H9 (cell line): ENCODE data around the gene DCPS. TPM values are rescaled to one million over a fixed set of nuclear protein-coding genes. Genes with fewer than 3 reads are reported as not detected.

Experiments
- DNase-seq: peaks from one replicate; pipeline ENCODE4 v3.0.0-alpha.2; 2017
- H2AFZ ChIP-seq: one replicate; pipeline ENCODE4 v1.6.1; 2013; ENCODE audit warnings: mild to moderate bottlenecking, low read length, control low read depth, moderate library complexity
- H2AK5ac ChIP-seq: 2 replicates; pipeline ENCODE4 v1.6.1; 2013; ENCODE audit warnings: low read length, control low read depth, mixed read lengths; ENCODE audit not compliant: insufficient read length
- H2BK120ac ChIP-seq: one replicate; pipeline ENCODE4 v1.6.1; 2013; ENCODE audit warnings: low read depth, mild to moderate bottlenecking, low read length, control low read depth, inconsistent platforms; ENCODE audit not compliant: poor library complexity, severe bottlenecking
- H2BK12ac ChIP-seq: 2 replicates; pipeline ENCODE4 v1.6.1; 2013; ENCODE audit warnings: low read length, control low read depth, mixed read lengths, low read depth; ENCODE audit not compliant: insufficient read length
- H2BK15ac ChIP-seq: 2 replicates; pipeline ENCODE4 v1.6.1; 2013; ENCODE audit warnings: low read depth, low read length, control low read depth
- H2BK20ac ChIP-seq: one replicate; pipeline ENCODE4 v1.6.1; 2013; ENCODE audit warnings: low read depth, mild to moderate bottlenecking, low read length, control low read depth, inconsistent platforms; ENCODE audit not compliant: poor library complexity, severe bottlenecking
- H2BK5ac ChIP-seq: 2 replicates; pipeline ENCODE4 v1.6.1; 2013; ENCODE audit warnings: low read length, control low read depth, mixed read lengths; ENCODE audit not compliant: insufficient read length
- H3K14ac ChIP-seq: 2 replicates; pipeline ENCODE4 v1.6.1; 2013; ENCODE audit warnings: low read length, control low read depth; ENCODE audit not compliant: insufficient read depth
- H3K18ac ChIP-seq: 2 replicates; pipeline ENCODE4 v1.6.1; 2013; ENCODE audit warnings: low read depth, mild to moderate bottlenecking, mixed read lengths, low read length, control low read depth; ENCODE audit not compliant: insufficient read length
- H3K23ac ChIP-seq: 2 replicates; pipeline ENCODE4 v1.6.1; 2013; ENCODE audit warnings: low read length, control low read depth, mixed read lengths, low read depth; ENCODE audit not compliant: insufficient read length
- H3K23me2 ChIP-seq: 2 replicates; pipeline ENCODE4 v1.6.1; 2013; ENCODE audit warnings: low read depth, mild to moderate bottlenecking, mixed read lengths, low read length, control low read depth; ENCODE audit not compliant: insufficient read length, poor library complexity, severe bottlenecking
- H3K27ac ChIP-seq: 2 replicates; pipeline ENCODE4 v1.5.1; 2013; ENCODE audit warnings: low read length, control low read depth, mixed read lengths, low read depth; ENCODE audit not compliant: insufficient read length
- H3K27me3 ChIP-seq: 2 replicates; pipeline ENCODE4 v1.6.1; 2013; ENCODE audit warnings: low read length, control low read depth, inconsistent platforms; ENCODE audit not compliant: insufficient read depth
- H3K4ac ChIP-seq: 2 replicates; pipeline ENCODE4 v1.6.1; 2013; ENCODE audit warnings: low read depth, mild to moderate bottlenecking, control low read depth, inconsistent platforms, low read length, moderate library complexity
- H3K4me1 ChIP-seq: 2 replicates; pipeline ENCODE4 v1.6.1; 2013; ENCODE audit warnings: low read length, control low read depth, inconsistent platforms; ENCODE audit not compliant: insufficient read depth
- H3K4me2 ChIP-seq: 2 replicates; pipeline ENCODE4 v1.6.1; 2013; ENCODE audit warnings: low read length, control low read depth, mixed read lengths; ENCODE audit not compliant: insufficient read length, insufficient read depth
- H3K56ac ChIP-seq: 2 replicates; pipeline ENCODE4 v1.6.1; 2013; ENCODE audit warnings: low read depth, mild to moderate bottlenecking, mixed read lengths, low read length, control low read depth; ENCODE audit not compliant: insufficient read length
- H3K79me1 ChIP-seq: 2 replicates; pipeline ENCODE4 v1.6.1; 2013; ENCODE audit warnings: low read depth, mild to moderate bottlenecking, moderate library complexity, low read length, control low read depth, inconsistent platforms; ENCODE audit not compliant: insufficient read depth, poor library complexity, severe bottlenecking
- H3K79me2 ChIP-seq: 2 replicates; pipeline ENCODE4 v1.6.1; 2013; ENCODE audit warnings: low read length, control low read depth, inconsistent platforms; ENCODE audit not compliant: insufficient read depth
- H3K9ac ChIP-seq: 2 replicates; pipeline ENCODE4 v1.6.1; 2013; ENCODE audit warnings: low read length, control low read depth, mixed read lengths; ENCODE audit not compliant: insufficient read length; ENCODE audit errors: extremely low read depth
- H3K9me3 ChIP-seq: one replicate; pipeline ENCODE4 v1.6.1; 2013; ENCODE audit warnings: low read depth, low read length, inconsistent platforms; ENCODE audit not compliant: control insufficient read depth
- H3T11ph ChIP-seq: one replicate; pipeline ENCODE4 v1.6.1; 2013; ENCODE audit warnings: mild to moderate bottlenecking, low read length, control low read depth, inconsistent platforms
- H4K20me1 ChIP-seq: one replicate; pipeline ENCODE4 v1.6.1; 2013; ENCODE audit not compliant: control insufficient read depth, insufficient read length, insufficient read depth
- H4K5ac ChIP-seq: 2 replicates; pipeline ENCODE4 v1.6.1; 2013; ENCODE audit warnings: low read depth, mild to moderate bottlenecking, mixed read lengths, low read length, control low read depth; ENCODE audit not compliant: insufficient read length
- H4K8ac ChIP-seq: replicated peaks from 2 replicates; pipeline ENCODE4 v1.6.1; 2013; ENCODE audit warnings: low read length, control low read depth, mixed read lengths, low read depth; ENCODE audit not compliant: insufficient read length
- H4K91ac ChIP-seq: 2 replicates; pipeline ENCODE4 v1.6.1; 2013; ENCODE audit warnings: low read depth, mild to moderate bottlenecking, moderate library complexity, mixed read lengths, low read length, control low read depth; ENCODE audit not compliant: insufficient read length
- H3K27ac Mint-ChIP-seq, 3 experiments: 2 replicates in 2 of 3; 3 replicates in 1 of 3; pipeline ENCODE4 v1.8.0; 2020 to 2021; ENCODE audit warnings: mixed read lengths in 3 of 3, mild to moderate bottlenecking in 1 of 3, moderate library complexity in 1 of 3
- H3K27me3 Mint-ChIP-seq: 2 replicates; pipeline ENCODE4 v1.8.0; 2021; ENCODE audit warnings: low read depth, mild to moderate bottlenecking, moderate library complexity, mixed read lengths
- H3K36me3 Mint-ChIP-seq, 3 experiments: 2 replicates in 2 of 3; 3 replicates in 1 of 3; pipeline ENCODE4 v1.8.0; 2020 to 2021; ENCODE audit warnings: low read depth in 3 of 3, mixed read lengths in 3 of 3; ENCODE audit not compliant: insufficient read depth in 1 of 3
- H3K4me1 Mint-ChIP-seq, 2 experiments: 2 replicates each; pipeline ENCODE4 v1.8.0; 2020; ENCODE audit warnings: mixed read lengths in 2 of 2
- H3K4me3 Mint-ChIP-seq, 2 experiments: 2 replicates in 1 of 2; 3 replicates in 1 of 2; pipeline ENCODE4 v1.8.0; 2020 to 2021; ENCODE audit warnings: mild to moderate bottlenecking in 2 of 2, mixed read lengths in 2 of 2, moderate library complexity in 1 of 2
- H3K9me3 Mint-ChIP-seq, 2 experiments: 2 replicates in 1 of 2; 3 replicates in 1 of 2; pipeline ENCODE4 v1.8.0; 2020; ENCODE audit warnings: mild to moderate bottlenecking in 2 of 2, mixed read lengths in 2 of 2, moderate library complexity in 1 of 2
- WGBS: extraction: QIAGEN DNeasy Blood & Tissue Kit; methylation state at CpG from one replicate; pipeline ENCODE4 v1.1.7; 2013; ENCODE audit warnings: missing lambda C conversion rate, low lambda C conversion rate, mixed read lengths; ENCODE audit not compliant: insufficient read length; ENCODE audit errors: extremely low coverage; 5-methylcytosine and 5-hydroxymethylcytosine counted together
- total RNA-seq: library from RNA; stranded (reverse); gene quantifications from 2 replicates; pipeline ENCODE4 v1.2.1, GENCODE V29; 2021
- TF ChIP-seq, protein P1 (sequence below): fragments of 200-600 bp; sonication (generic); conservative IDR thresholded peaks from 3 replicates; pipeline ENCODE4 v1.8.0; 2021; ENCODE audit warnings: antibody characterized with exemption, mild to moderate bottlenecking

Gene DCPS
- total RNA-seq, 1 experiment from 2014 or later, result 27.7 TPM

DNA sequence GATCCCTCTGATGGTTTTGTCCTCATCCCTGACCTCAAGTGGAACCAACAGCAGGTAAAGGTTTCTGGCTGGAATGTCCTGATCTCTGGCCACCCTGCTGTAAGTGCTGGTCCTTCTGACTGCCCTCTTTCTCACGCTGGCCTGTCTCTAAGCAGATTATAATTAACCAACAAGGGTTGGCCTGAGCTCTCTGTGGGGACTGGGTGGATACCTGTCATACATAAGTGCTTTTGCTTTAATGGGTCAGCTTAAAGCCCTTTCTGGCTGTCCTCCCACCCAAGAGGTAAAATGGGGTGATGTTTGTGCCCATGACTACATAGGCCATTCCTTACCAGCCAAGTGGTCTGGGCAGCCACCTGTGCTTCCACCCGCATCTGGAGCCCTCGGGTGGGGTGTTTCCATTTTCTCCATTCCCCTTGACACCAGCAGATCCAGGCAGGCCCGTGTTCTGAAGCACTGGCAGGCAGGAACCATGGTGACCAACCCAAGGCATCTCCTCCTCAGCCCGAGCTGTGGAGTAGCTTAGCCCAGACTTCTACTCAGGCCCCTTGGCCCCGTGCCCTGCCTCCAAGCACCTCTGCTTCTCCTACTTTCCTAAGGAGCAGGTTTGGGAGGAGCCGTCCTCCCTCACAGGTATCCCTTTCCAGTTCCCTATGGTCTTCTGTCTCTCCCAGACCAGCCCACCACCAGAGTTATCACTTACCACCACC, 34.6 kb downstream of the DCPS start:
- H3K4ac ChIP-seq, result no peak overlapping the region
- no peaks in the 10 kb centered on the region for H3K27me3 Mint-ChIP-seq
- H3K4me1 Mint-ChIP-seq, result peaks cover 18 to 20% of the 10 kb centered on the region in 2 experiments
- DNase-seq, result no peak
- no peaks in the 10 kb centered on the region for H3K9me3 Mint-ChIP-seq
- no peak overlapping the region for H4K5ac ChIP-seq
- no peak overlapping the region for H3T11ph ChIP-seq
- H4K8ac ChIP-seq, result no peak overlapping the region
- no peak overlapping the region for H3K56ac ChIP-seq
- H3K27me3 ChIP-seq, result no peaks in the 10 kb centered on the region
- H3K27ac Mint-ChIP-seq, result peak overlapping the region in 1 of 3 experiments; percentile 39; a peak in 1 of 7 replicates
- no peak overlapping the region for H2AFZ ChIP-seq
- no peak overlapping the region for H2BK120ac ChIP-seq
- no peak overlapping the region for H2AK5ac ChIP-seq
- H3K23me2 ChIP-seq, result no peaks in the 10 kb centered on the region
- H2BK20ac ChIP-seq, result no peak overlapping the region
- H3K18ac ChIP-seq, result no peak overlapping the region
- no peak overlapping the region for H2BK12ac ChIP-seq
- H2BK15ac ChIP-seq, result no peak overlapping the region
- no CpG with 5 or more reads among the region's 7 CpGs for WGBS
- no peak overlapping the region for H2BK5ac ChIP-seq
- TF ChIP-seq, protein P1, sequence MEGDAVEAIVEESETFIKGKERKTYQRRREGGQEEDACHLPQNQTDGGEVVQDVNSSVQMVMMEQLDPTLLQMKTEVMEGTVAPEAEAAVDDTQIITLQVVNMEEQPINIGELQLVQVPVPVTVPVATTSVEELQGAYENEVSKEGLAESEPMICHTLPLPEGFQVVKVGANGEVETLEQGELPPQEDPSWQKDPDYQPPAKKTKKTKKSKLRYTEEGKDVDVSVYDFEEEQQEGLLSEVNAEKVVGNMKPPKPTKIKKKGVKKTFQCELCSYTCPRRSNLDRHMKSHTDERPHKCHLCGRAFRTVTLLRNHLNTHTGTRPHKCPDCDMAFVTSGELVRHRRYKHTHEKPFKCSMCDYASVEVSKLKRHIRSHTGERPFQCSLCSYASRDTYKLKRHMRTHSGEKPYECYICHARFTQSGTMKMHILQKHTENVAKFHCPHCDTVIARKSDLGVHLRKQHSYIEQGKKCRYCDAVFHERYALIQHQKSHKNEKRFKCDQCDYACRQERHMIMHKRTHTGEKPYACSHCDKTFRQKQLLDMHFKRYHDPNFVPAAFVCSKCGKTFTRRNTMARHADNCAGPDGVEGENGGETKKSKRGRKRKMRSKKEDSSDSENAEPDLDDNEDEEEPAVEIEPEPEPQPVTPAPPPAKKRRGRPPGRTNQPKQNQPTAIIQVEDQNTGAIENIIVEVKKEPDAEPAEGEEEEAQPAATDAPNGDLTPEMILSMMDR, result no peak
- no peaks in the 10 kb centered on the region for H3K79me1 ChIP-seq
- no peak overlapping the region for H3K27ac ChIP-seq
- H3K79me2 ChIP-seq, result no peaks in the 10 kb centered on the region
- H3K14ac ChIP-seq, result no peak overlapping the region; the same call in 1 of the 2 replicates
- H3K23ac ChIP-seq, result no peak overlapping the region
- H4K20me1 ChIP-seq, result peaks cover 3% of the 10 kb centered on the region
- H3K9ac ChIP-seq, result no peak overlapping the region
- no peaks in the 10 kb centered on the region for H3K9me3 ChIP-seq
- H3K4me2 ChIP-seq, result no peak overlapping the region
- H3K4me1 ChIP-seq, result no peaks in the 10 kb centered on the region; the same call in 1 of the 2 replicates
- H4K91ac ChIP-seq, result no peak overlapping the region
- peaks cover 17 to 53% (median 45%) of the 10 kb centered on the region in 3 experiments; a peak in 6 of 7 replicates for H3K36me3 Mint-ChIP-seq
- H3K4me3 Mint-ChIP-seq, result no peak overlapping the region; a peak in 1 of 5 replicates
